ENCODE results near the gene CARF. TPM values are rescaled to one million over a fixed set of nuclear protein-coding genes. Genes with fewer than 3 reads are reported as not detected.

The CARF gene
- total RNA-seq, 1 experiment from 2014 or later, result 4.2 TPM

- Histone ChIP-seq H3K23ac (ENCODE audit: insufficient read length, low read depth, low read length) (no peak overlapping the region), H3K9ac (ENCODE audit: extremely low read depth, insufficient read length, low read length) (no peak overlapping the region), H2BK12ac (ENCODE audit: insufficient read length, low read depth, low read length) (no peak overlapping the region), H4K91ac (ENCODE audit: insufficient read length, low read depth, low read length) (no peak overlapping the region), H3K9me3 (ENCODE audit: control insufficient read depth, low read depth, low read length) (no peaks in the 10 kb centered on the region), H2BK15ac (ENCODE audit: low read depth, low read length) (no peak overlapping the region), H3K4ac (ENCODE audit: low read depth, low read length) (no peak overlapping the region), H4K20me1 (ENCODE audit: control insufficient read depth, insufficient read depth, insufficient read length) (no peaks in the 10 kb centered on the region), H3K27me3 (ENCODE audit: insufficient read depth, low read length) (no peaks in the 10 kb centered on the region), H3K18ac (ENCODE audit: insufficient read length, low read depth, low read length) (no peak overlapping the region), H3K4me1 (ENCODE audit: insufficient read depth, low read length) (no peaks in the 10 kb centered on the region), H3K27ac (ENCODE audit: insufficient read length, low read depth, low read length) (no peak overlapping the region), H3K56ac (ENCODE audit: insufficient read length, low read depth, low read length) (no peak overlapping the region), H2BK5ac (ENCODE audit: insufficient read length, low read length) (no peak overlapping the region), H2BK120ac (ENCODE audit: low read depth, low read length, poor library complexity, severe bottlenecking) (no peak overlapping the region), H2BK20ac (ENCODE audit: low read depth, low read length, poor library complexity, severe bottlenecking) (no peak overlapping the region), H3K4me2 (ENCODE audit: insufficient read depth, insufficient read length, low read length) (no peak overlapping the region), H3T11ph (ENCODE audit: low read length) (no peak overlapping the region), H4K5ac (ENCODE audit: insufficient read length, low read depth, low read length) (no peak overlapping the region), H4K8ac (replicated peaks; ENCODE audit: insufficient read length, low read depth, low read length) (no peak overlapping the region), H2AK5ac (ENCODE audit: insufficient read length, low read length) (no peak overlapping the region), H3K79me1 (ENCODE audit: insufficient read depth, low read depth, low read length, poor library complexity, severe bottlenecking) (no peaks in the 10 kb centered on the region), H3K23me2 (ENCODE audit: insufficient read length, low read depth, low read length, poor library complexity, severe bottlenecking) (no peaks in the 10 kb centered on the region), H3K14ac (ENCODE audit: insufficient read depth, low read length) (no peak overlapping the region), H3K79me2 (ENCODE audit: insufficient read depth, low read length) (no peaks in the 10 kb centered on the region), H2AFZ (ENCODE audit: low read length) (no peak overlapping the region)
- no peaks in the 10 kb centered on the region for H3K36me3 Mint-ChIP-seq (ENCODE audit: insufficient read depth in 1 of 3, low read depth in 3 of 3)
- H3K4me1 Mint-ChIP-seq, result peaks cover 0 to 3% of the 10 kb centered on the region in 2 experiments; a peak in 3 of 4 replicates
- H3K4me3 Mint-ChIP-seq, result no peak overlapping the region
- no peaks in the 10 kb centered on the region for H3K27me3 Mint-ChIP-seq (ENCODE audit: low read depth)
- peak overlapping the region in 1 of 3 experiments; percentile 10; a peak in 1 of 7 replicates for H3K27ac Mint-ChIP-seq
- DNase-seq, result no peak
- no peak for TF ChIP-seq CTCF (conservative IDR thresholded peaks at IDR 0.05)
- no peaks in the 10 kb centered on the region for H3K9me3 Mint-ChIP-seq
Observed at GRCh38 chr2:203025592-203025991, 113.5 kb downstream of the CARF start.
